Esophagus squamous epithelium (tissue), 5 donors: ENCODE data around the gene KLHL2. TPM values are rescaled to one million over a fixed set of nuclear protein-coding genes. Genes with fewer than 3 reads are reported as not detected.
"Not testable (repeated sequence)": the region's sequence is repeated elsewhere in the genome, so short reads cannot be mapped to it uniquely, and the experiment has no call there.

Experiments used
- DNase-seq: peaks from one replicate; lab custom pipeline; 2025; lab: John Stamatoyannopoulos, UW
- H3K27ac ChIP-seq, 4 donors: fragments of 200-600 bp; sonication (generic); one replicate each; pipeline ENCODE4 v1.5.1; 2016 to 2019; ENCODE audit warnings: mild to moderate bottlenecking in 1 of 4
- H3K27me3 ChIP-seq, 4 donors: fragments of 200-600 bp; sonication (generic); 1 replicate in 3 of 4; 2 replicates in 1 of 4; pipeline versions ENCODE4 v1.5.1 to v1.6.0; 2017 to 2021; ENCODE audit warnings: antibody characterized with exemption in 1 of 4
- H3K36me3 ChIP-seq, 3 donors: fragments of 200-600 bp; sonication (generic); one replicate each; pipeline ENCODE4 v1.5.1; 2016 to 2019
- H3K4me1 ChIP-seq, 3 donors: fragments of 200-600 bp; sonication (generic); one replicate each; pipeline ENCODE4 v1.5.1; 2017 to 2019
- H3K4me3 ChIP-seq, 4 donors: fragments of 200-600 bp; sonication (generic); 1 replicate in 3 of 4; 2 replicates in 1 of 4; pipeline ENCODE4 v1.5.1; 2016 to 2019; ENCODE audit warnings: mild to moderate bottlenecking in 2 of 4, moderate library complexity in 1 of 4
- H3K9me3 ChIP-seq, 3 donors: fragments of 200-600 bp; sonication (generic); one replicate each; pipeline ENCODE4 v1.5.1; 2016 to 2019
- POLR2A ChIP-seq, 4 donors: fragments of 450-650 bp; IDR thresholded peaks; one replicate each; pipeline ENCODE4 v1.6.1; 2017; ENCODE audit warnings: antibody characterized with exemption in 4 of 4, mild to moderate bottlenecking in 4 of 4, moderate library complexity in 3 of 4
- WGBS, 2 donors: methylation state at CpG; one replicate each; pipeline ENCODE4 v1.1.5; 2018; 5-methylcytosine and 5-hydroxymethylcytosine counted together
- intact Hi-C: fragments of 100-400 bp; cut with DNase I; formaldehyde crosslinking; loops from one replicate; pipeline ENCODE4 v1.15.0; 2022
- total RNA-seq, 4 donors: library from RNA; depleted of rRNA; stranded (reverse); fragments of >200 nt; gene quantifications; one replicate each; pipeline ENCODE4 v1.1.0, GENCODE V29; 2016
- TF ChIP-seq, protein P1 (sequence below), 6 experiments: fragments of 450-650 bp in 4 of 6; fragments of 200-600 bp in 2 of 6; sonication (generic) in 2 of 6; IDR thresholded peaks; one replicate each; pipeline ENCODE4 v1.5.1; 2016 to 2019; ENCODE audit warnings: antibody characterized with exemption in 6 of 6, mild to moderate bottlenecking in 4 of 6, moderate library complexity in 4 of 6
- donor health status: DM: yes; HTN: yes; CAD: no.

The KLHL2 gene
- total RNA-seq, 4 donors from 2014 or later = 25.6 to 44.3 (median 30.8) TPM

- DNase-seq = no peak
- TF ChIP-seq POLR2A (IDR thresholded peaks at IDR 0.05) = no peak
- TF ChIP-seq, protein P1, sequence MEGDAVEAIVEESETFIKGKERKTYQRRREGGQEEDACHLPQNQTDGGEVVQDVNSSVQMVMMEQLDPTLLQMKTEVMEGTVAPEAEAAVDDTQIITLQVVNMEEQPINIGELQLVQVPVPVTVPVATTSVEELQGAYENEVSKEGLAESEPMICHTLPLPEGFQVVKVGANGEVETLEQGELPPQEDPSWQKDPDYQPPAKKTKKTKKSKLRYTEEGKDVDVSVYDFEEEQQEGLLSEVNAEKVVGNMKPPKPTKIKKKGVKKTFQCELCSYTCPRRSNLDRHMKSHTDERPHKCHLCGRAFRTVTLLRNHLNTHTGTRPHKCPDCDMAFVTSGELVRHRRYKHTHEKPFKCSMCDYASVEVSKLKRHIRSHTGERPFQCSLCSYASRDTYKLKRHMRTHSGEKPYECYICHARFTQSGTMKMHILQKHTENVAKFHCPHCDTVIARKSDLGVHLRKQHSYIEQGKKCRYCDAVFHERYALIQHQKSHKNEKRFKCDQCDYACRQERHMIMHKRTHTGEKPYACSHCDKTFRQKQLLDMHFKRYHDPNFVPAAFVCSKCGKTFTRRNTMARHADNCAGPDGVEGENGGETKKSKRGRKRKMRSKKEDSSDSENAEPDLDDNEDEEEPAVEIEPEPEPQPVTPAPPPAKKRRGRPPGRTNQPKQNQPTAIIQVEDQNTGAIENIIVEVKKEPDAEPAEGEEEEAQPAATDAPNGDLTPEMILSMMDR (IDR thresholded peaks at IDR 0.05) = no peak
- no peak overlapping the region for H3K27ac ChIP-seq
- peaks cover 0 to 61% (median 0%) of the 10 kb centered on the region in 3 donors for H3K36me3 ChIP-seq
- peaks cover 0 to 74% (median 10%) of the 10 kb centered on the region in 3 donors for H3K4me1 ChIP-seq
- peak overlapping the region in 1 of 4 donors; percentile 83 for H3K4me3 ChIP-seq
- H3K9me3 ChIP-seq = no peaks in the 10 kb centered on the region
- H3K27me3 ChIP-seq = no peaks in the 10 kb centered on the region
- 44 to 63% methylated on average over 1 of the region's 1 CpG for WGBS, 2 donors
- intact Hi-C loops = no loop called here
Observed at GRCh38 chr4:165332502-165332901, 125.1 kb downstream of the KLHL2 start.

- Histone ChIP-seq H3K4me3 (no peak overlapping the region), H3K36me3 (peaks cover 0 to 86% (median 3%) of the 10 kb centered on the region in 3 donors)
- no peak for DNase-seq
Observed at GRCh38 chr4:165335163-165335703, 127.9 kb downstream of the KLHL2 start.

GRCh38 chr4:165336743-165337142 is 129.4 kb downstream of the KLHL2 start:
- Histone ChIP-seq H3K4me3 (no peak overlapping the region), H3K9me3 (no peaks in the 10 kb centered on the region), H3K27me3 (no peaks in the 10 kb centered on the region), H3K27ac (no peak overlapping the region), H3K4me1 (peaks cover 0 to 36% (median 0%) of the 10 kb centered on the region in 3 donors), H3K36me3 (peaks cover 0 to 87% (median 7%) of the 10 kb centered on the region in 3 donors)
- intact Hi-C loops = no loop called here
- DNase-seq = no peak
- TF ChIP-seq, protein P1 (IDR thresholded peaks at IDR 0.05) = no peak
- TF ChIP-seq POLR2A (IDR thresholded peaks at IDR 0.05) = no peak
- WGBS, 2 donors = 89 to 91% methylated on average over 6 of the region's 6 CpGs

More at GRCh38 chr4:165335163-165335703, 127.9 kb downstream of the KLHL2 start:
- H3K27me3 ChIP-seq = no peaks in the 10 kb centered on the region
- no peak overlapping the region for H3K27ac ChIP-seq
- WGBS, 2 donors = 72 to 73% methylated on average over 3 of the region's 3 CpGs
- H3K4me1 ChIP-seq = peaks cover 0 to 51% (median 0%) of the 10 kb centered on the region in 3 donors
- H3K9me3 ChIP-seq = no peaks in the 10 kb centered on the region
- no peak for TF ChIP-seq POLR2A (IDR thresholded peaks at IDR 0.05)
- TF ChIP-seq, protein P1 (IDR thresholded peaks at IDR 0.05) = no peak
- intact Hi-C loops = no loop called here

DNA sequence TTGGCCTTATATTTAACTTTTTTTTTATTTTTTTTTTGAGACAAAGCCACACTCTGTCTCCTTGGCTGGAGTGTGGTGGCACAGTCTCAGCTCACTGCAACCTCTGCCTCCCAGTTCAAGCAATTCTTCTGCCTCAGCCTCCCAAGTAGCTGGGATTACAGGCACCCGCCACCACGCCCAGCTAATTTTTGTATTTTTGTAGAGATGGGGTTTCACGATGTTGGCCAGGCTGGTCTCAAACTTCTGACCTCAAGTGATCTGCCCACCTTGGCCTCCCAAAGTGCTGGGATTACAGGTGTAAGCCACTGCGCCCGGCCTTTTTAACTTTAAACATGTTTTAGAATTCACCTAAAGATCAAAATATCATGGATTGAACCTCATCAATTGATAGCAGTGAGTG is 135.0 kb downstream of the KLHL2 start:
- H3K9me3 ChIP-seq, H3K27ac ChIP-seq, H3K27me3 ChIP-seq, H3K4me1 ChIP-seq, H3K4me3 ChIP-seq, intact Hi-C loops, DNase-seq: not testable (repeated sequence)
- peaks cover 0 to 65% (median 7%) of the 10 kb centered on the region in 3 donors for H3K36me3 ChIP-seq
- WGBS, 2 donors = 91 to 98% methylated on average over 5 of the region's 5 CpGs

DNA sequence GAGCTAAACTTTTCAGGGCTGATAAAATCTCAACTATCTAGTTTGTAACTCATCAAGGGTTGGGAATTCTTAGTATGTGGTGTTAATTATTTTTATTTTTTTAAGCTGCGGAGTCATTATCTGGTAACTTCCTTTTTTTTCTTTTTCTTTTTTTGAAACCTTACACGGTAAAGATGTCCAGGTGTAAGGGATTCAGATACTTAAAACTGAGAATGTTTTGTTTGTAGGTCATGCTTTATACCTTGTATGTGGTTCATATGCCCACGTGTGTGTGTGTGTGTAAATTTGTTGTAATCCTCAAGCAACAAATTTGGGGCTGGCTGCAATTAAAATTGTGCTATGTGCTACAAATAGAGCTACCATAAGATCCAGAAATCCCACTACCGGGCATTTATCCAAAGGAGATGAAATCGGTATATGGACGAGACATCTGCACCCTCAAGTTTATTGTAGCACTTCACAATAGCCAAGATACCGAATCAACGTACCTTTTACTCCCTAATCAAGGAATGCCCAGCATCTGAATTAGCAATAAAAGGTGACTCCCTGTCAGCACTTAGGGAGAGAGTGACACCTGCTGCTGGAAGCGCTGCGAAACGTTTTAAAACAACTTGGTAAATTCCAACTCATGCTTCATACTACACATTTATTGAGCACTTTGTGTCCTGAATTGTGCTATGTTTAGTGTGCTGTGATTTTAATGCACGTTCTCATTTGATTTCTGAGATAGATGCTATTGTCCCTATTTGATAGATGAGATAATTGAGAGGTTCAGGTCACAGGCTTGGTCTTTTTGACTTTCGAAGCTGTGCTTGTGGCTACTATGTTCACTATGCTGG is 136.2 kb downstream of the KLHL2 start:
- no peak for DNase-seq
- Histone ChIP-seq H3K36me3 (peaks cover 0 to 53% (median 7%) of the 10 kb centered on the region in 3 donors), H3K4me1 (no peaks in the 10 kb centered on the region), H3K4me3 (no peak overlapping the region), H3K27me3 (no peaks in the 10 kb centered on the region), H3K27ac (no peak overlapping the region), H3K9me3 (no peaks in the 10 kb centered on the region)
- no peak for TF ChIP-seq POLR2A (IDR thresholded peaks at IDR 0.05)
- TF ChIP-seq, protein P1 (IDR thresholded peaks at IDR 0.05) = peak in 1 of 6 experiments; percentile 16
- 74 to 84% methylated on average over 13 of the region's 13 CpGs for WGBS, 2 donors
- intact Hi-C loops = no loop called here
